DMS53 treated with DMSO at 0.1 percent for 48 hours (cell line): ENCODE data around the gene LRRK1.

Experiments used
- DNase-seq: peaks from one replicate; lab custom pipeline; 2025; ENCODE audit not compliant: unreplicated experiment; lab: John Stamatoyannopoulos, UW

The LRRK1 gene

DNA sequence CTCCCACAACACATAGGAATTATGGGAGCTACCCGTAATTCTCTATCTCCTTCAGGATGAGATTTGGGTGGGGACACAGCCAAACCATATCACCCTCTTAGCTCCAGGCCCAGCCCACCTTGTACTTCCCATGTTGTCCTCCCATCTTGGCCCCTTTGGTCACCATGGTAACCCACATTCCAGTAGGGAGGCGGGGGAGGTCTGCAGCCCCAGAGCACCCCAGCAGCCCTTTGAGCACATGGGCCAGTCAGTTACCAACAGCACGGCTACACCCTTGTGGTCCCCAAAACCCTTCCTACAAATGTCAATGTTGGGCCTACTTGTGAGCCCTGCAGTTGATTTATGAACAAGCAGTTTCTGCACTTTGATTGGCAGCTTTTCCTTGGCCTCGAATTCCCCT, 84.5 kb downstream of the LRRK1 start:
- DNase-seq, result no peak

DNA sequence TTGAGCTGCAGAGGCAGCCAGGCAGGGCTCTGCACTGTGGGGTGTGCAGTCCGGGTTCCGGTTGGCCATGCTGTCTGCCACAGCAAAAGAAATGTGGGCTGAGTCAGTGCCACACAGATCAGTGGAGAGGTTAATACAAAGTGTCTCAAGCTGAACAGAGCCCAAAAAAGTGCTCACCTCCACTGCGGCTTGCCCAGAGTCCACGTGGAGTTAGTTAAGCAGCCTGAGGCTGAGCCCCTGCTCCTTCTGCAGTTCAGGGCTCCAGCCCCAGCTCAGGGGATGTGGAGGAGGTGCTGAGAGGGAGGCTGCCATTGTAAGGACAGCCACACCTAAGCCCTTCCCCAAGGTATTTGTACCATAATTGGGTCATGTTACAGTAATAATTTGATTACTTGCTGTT, 85.3 kb downstream of the LRRK1 start:
- no peak for DNase-seq

DNA sequence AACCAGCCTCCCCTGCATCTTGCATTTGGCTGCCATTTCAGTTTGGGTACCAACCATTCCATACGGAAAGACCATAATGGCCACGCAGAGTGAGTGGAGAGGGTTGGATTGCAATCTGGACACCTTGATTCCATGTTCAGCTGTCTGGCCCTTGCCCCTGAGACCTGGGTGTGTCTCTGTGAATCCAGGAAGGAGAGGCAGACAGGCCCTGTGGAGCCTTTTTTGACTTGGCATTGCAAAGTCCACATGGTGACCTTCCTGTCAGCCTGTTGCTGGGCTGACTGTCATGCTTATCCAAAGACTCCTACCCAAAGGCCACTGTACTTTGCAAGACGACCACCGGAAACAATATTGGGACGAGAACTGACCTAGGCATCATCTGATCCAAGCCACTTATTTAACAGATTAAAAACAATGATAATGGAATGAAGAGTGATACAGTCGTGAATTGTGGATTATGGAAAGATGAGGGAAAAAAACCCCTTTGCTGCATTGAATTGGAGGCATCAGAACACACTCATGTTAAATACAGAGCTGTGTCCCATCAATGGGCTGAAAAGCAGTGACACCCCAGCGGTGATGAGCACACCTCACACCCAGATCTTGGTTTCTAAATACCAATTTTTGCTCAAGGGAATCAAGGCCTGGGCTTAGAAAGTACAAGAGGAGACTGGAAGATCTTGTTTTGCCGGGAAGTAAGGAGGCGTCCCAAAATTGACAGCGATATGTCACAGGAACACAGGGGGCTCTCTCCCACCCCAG, 86.0 kb downstream of the LRRK1 start:
- no peak for DNase-seq

DNA sequence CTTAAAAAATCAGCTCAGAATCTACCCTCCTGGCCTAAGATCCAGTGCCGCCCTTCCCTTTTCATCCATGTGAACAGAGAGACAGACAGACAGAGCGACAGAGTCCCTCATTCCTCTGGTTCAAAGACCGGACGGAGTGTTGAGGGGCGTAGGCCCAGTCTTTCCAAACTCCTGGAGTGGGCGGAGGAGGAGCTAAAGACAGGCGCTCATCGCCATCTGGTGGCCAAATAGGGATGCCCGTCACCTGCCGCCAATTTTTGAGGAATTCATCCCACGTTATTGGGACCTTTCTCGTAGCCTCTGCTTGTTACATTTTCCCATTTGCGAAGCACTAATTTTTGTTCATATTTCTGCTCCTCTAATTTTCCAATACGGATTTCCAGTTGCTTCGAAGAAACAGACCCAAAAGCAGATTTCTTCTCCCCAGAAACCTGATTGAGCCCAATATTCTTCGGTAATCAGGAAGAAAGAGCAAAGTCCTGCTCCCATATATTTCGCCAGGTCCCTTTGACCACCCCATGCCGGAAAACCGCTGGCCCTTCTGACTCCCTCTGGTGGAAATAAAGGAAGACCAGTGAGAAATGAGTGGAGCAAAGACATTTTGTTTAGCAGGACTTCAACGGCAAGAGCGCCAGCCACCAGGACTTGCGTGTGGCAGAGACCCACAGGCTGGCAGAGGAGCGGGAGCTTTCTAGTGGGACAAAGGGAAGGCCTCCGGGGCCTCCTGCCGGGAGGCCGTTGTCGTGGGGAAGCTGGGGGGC, 88.0 kb downstream of the LRRK1 start:
- peak; percentile 50 for DNase-seq

DNA sequence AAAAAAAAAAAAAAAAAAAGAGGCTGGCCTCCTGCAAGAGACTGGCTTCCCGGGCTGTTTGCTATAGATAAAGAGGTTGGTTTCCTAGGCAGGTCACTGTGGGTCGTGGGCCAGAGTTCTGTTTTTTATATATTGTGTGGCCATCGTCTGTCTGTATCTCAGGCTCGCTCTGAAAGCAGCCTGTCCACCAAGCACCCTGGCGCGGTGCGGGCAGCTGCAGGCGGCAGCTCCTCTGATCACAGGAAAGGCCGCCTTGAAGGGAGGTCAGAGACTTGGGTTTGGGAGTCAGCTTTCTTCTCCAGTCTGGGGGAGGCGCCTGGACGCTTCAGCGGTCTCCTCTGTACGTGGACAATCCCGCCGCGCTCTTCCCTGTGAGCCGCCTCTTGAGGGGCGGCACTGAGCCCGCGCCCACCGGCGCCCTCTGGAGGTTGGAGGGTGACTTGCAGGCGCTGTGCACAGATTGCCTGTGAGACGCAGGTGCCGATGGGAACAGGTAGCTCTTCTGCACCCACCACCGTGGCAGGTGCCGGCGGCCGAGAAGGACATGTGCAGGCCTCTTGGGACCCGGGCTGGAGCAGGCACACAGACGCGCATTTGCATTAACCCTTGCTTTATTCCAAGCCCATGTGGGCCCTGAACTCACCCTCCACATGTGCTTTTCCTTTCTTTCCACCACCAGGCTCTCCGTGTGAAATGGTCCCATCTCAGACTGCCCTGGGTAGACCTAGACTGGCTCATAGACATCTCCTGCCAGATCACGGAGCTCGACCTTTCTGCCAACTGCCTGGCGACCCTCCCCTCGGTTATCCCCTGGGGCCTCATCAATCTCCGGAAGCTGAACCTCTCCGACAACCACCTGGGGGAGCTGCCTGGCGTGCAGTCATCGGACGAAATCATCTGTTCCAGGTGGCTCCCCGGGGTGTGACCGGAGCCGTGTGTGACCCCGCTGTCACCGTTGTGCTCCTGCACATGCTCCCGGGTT, 89.3 kb downstream of the LRRK1 start:
- DNase-seq, result peak; percentile 77

DNA sequence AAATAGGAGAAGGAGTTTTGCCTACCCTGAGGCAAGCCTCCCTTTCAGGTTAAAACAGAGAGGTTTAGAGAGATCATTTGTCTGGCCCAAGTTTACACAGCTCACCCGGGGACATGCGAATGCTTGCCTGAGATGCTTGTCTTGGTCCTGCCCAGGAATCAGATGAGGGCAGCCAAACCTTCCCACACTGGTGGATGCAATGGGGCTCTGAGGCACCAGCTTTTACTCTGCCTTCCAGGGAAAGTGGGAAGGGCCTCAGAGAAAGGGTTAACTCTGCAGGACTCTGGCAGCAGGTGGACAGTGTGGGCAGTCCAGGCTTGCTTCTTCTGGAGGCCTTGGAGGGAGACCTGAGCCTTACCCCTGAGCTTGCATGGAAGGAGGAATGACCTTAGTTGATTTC, 90.0 kb downstream of the LRRK1 start:
- no peak for DNase-seq

DNA sequence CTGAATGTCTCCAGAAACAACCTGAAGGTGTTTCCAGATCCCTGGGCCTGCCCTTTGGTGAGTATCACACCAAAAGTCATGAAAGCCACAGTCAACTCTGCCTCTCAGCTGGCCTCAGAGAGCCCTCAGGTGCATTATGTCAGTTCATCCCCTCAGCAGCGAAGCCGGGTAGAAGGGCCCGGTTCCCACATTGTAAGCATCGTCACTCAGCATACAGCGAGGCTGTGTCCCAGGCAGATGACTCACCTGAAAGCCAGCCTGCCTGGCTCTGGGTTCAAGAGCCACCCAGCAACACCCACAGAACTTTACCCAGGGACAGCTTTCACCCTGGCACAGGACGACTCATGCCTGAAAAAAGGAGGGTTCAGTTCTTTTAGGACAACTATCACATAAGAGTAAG, 91.6 kb downstream of the LRRK1 start:
- DNase-seq, result no peak

DNA sequence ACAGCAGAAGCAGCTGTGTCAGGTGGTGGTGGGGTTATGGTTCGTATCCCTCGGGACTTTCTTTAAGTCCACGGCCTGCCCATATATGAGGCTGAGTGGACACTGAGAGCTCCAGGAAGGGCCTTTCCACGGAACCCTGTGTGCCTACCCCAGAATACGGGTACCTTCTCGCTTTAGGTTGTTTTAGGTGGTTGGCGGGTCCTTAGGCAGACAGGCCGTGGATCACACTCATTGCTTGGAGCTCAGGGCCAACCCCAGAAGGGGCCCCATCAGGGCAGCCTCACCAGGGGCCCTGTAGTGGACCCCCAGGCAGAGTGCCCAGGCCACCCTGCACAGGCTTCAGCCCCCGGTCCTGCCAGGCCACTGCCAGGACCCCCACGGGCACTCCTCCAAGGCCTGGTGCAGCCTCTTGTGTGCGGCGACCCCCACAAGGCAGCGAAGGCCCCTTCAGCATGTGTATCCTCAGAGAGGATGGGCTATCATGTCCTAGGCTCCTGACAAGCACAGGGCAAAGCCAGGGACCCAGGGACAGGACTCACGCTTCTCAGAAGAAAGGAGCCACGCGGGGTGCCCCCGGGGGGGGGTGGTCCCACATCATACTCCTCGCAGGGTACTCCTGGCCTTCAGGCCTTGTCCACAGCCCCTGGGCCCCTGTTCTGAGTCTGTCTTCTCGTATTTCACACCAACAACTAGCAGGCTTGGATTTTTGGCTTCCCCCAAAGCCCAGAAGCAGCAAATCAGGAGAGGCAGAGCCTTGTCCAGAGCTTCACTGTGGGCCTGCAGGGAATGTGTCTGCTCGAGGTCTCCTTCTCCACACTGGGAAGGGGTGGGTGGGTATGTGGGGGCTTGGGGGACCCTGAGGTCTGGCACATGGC, 93.4 kb downstream of the LRRK1 start:
- DNase-seq, result no peak

DNA sequence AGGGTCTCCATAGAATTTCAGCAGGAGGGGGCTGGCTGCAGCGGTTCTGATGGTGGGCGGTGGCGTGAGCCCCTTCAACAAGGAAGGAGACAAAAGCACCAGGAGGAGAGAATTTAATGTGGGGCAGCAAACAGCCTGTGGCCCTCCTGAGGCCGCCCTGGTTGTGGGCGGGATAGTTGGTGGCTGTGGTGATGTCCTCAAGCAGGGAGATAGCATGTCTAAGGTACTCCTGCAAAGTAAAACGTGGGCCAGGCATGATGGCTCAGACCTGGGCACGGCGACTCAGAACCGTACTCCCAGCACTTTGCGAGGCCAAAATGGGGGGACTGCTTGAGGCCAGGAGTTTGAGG, 94.0 kb downstream of the LRRK1 start:
- no peak for DNase-seq

DNA sequence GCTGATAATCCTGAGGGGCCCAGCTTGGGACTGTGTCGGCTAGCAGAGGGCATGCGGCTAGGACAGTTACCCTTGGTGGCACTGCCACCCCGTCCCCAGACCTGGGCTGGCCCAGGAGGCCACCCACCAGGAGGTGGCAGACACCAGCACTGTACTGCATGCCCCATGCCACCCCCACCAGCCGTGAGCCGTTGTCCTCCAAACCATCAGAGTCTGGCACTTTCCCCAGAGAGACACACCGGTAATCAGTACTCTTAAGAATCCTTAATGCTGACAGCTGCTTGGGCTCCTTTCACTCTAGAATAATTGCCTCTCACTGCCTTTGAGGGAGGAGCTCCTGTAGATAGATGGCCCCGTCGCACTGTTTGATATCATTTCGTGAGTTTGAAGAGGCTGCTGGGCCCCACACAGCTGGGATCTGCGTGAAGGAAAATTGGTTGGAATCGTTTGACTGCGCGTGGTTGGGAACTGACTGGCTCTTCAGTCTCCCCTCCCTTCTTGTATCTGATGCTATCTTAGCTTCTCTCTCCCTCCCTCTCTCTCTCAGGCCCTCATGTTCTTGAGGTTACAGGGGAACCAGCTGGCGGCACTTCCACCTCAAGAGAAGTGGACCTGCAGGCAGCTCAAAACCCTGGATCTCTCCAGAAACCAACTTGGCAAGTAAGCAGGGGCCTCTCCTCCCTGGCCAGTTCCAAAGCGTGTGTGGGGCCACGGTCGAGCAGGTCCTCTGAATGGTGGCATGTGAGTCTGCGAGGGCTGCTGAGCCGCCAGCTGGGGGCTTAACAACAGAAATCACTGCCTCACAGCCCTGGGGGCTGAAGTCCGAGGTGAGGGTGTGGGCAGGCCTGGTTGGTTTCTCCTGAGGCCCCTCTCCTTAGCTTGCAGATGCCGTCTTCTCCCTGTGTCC, 94.9 kb downstream of the LRRK1 start:
- no peak for DNase-seq

DNA sequence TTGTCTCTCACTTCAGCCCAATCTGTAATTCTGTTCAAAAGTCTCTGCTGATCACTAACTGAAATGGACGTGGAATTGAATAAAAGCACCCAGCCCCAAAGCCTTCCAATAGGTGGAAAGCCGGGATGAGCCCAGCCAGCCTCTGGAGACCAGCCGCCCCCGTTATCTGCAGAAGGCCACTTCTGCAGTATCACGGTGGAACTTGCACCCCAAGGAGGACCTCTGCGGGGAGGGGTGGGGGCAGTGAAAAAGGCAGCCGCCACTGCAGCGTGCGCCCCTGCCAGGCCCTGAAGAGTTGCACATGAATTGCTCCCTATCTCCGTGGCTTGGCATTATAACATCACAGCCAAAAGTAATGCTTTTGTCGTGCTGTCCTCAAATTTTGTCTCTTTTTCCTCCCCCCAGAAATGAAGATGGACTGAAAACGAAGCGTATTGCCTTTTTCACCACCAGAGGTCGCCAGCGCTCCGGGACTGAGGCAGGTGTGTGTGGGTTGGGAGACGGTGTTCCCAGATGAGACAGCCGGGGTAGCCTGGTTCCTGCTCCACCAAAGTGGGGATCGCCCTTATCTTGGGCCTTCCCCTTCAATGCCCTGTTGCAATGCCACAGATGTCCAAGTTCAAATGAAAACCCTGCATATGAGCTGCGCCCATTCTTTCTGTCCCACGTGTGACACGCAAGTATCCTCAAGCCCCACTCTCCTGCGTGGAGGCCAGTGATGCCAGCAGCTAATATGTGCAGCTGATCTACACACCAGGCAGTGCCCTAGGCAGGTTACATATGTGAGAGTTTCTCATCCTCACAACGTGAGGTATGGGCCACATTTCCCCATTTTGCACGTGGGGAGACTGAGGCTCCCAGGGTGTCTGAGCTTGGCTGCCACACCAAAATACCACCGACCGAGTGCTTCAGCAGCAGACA, 96.0 kb downstream of the LRRK1 start:
- peak; percentile 12 for DNase-seq

DNA sequence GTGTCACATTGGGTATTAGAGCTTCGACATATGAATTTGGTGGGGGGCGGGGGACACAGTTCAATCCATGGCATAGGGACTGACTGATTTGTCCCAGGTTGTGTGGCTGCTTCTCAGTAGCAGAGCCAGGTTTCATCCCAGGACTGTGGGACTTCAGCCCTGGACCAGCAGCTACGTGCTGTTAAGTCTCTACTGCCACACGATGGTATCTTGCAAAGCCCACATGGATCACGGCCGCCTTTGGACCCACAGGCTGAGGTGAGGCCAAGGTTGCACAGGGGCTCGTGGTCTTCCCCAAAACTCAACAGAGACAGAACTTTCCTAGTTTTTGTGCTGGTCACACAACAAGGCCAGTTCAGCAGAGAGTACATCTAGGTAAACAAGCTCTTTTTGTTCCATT, 97.4 kb downstream of the LRRK1 start:
- no peak for DNase-seq

DNA sequence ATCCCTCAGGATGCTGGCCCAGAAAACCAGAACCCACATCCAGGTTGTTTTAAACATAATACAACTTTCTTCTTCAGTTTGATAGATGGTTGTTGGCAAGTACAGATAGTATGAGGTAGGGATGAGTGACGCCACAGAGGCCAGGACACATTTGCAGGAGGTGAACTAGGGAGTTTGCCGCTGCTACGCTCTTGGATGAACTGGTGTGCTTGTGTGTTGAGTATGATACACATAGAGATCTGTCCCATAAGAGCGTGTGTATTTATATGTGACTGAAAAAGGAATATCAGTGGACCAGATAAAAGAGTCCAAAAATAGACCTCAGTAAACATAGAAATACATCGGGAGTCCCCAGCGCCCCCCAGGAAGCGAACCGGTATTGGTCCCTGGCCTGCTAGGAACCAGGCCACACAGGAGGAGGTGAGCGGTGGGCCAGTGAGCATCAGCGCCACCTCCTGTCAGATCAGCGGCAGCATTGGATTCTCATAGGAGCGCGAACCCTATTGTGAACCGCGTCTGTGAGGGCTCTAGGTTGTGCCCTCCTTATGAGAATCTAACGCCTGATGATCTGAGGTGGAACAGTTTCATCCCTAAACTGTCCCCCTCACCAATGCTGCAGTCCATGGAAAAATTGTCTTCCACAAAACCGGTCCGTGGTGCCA, 98.1 kb downstream of the LRRK1 start:
- no peak for DNase-seq

DNA sequence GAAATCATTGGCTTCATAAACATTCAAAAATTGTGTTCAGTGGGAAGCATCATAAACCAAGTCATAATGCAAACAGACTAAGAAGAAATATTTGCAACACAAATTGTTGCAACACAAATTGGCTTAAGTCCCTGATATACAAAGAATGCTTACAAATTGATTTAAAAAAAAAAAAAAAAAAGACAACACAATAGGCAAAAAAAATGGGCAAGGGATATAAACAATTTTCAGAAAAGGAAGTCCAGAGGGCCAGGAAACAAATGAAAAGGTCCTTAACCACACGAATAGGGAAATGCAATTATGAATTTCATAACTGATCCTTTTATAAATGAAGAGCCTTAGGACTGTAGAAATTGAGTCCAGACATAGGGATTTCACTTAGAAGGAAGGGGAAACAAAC, 98.9 kb downstream of the LRRK1 start:
- DNase-seq, result no peak

DNA sequence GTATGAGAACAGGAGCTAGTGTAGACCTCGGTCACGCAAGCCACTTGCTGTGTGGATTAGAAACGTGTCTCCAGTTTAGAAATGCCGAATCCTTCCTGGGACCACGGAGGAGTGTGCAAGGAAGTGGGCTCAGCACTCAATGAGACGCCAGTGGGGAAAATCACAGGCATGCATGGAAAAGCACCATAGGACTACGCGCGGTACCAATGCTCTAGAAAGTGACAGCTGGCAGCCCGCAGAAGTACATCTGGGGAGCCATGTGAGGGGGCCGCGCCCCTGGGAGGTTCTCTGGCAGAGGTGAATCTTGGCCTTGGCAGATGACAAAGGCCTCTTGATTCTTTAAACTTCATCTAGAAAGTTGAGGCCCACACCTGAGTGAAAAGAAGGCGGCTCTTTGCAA, 99.3 kb downstream of the LRRK1 start:
- DNase-seq, result no peak

DNA sequence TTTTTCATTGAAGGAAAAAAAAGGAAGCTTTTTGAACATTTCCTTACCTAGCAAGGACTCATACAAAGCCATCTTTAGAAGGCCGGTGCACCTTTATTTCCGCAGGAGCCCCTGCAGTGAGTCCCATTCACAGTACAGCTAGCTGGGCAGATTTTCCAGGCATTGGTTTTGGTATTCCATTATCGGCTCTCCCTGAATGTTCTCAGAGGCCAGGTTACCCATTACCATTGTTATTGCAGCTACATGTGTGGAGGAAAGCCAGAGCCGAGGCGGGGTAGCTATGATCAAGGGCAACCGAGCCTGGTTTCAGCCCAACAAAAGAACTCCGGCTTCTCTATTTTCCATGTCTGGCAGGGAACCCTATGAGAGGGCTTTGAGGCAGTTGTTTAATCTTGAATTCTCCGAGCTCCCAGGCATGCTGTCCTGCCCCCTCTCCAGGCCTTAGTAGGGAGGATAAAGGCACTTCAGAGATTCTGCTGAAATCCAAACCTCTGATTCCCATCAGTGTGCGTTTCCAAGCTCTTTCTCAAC, 100.3 kb downstream of the LRRK1 start:
- DNase-seq, result no peak

DNA sequence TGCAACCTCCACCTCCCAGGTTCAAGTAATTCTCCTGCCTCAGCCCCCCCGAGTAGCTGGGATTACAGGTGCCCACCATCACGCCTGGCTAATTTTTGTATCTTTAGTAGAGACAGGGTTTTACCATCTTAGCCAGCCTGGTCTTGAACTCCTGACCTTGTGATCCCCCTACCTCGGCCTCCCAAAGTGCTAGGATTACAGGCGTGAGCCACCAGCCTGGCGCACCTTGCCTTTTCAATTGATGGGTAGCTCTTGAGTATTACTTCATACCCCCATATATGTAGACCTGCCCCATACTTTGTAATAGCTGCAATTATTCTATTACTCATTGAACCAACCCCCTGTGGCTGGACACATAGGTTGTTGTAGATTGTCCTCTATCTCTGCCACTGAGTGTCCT, 101.3 kb downstream of the LRRK1 start:
- DNase-seq, result no peak

DNA sequence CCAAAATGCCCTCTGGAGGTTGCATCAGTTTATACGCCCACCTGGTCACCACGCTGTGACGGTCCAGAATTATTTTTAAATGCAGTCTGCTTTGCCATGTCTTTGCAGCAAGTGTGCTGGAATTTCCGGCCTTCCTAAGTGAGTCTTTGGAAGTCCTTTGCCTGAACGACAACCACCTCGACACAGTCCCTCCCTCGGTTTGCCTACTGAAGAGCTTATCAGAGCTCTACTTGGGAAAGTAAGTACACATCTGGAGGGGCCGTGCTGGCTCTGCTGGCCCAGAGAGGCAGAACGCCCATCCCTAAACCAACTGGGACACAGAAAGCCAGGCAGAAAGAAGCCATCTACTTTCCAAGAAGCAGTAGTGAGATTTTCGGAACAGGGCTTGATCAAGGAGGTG, 101.8 kb downstream of the LRRK1 start:
- DNase-seq, result no peak
